HG03039 (cell line): Measurements from ENCODE around the gene TMEM40.
"Not testable (repeated sequence)": the region's sequence is repeated elsewhere in the genome, so short reads cannot be mapped to it uniquely, and the experiment has no call there.

Experiments used
- ATAC-seq: cut with Tn5 transposase; IDR thresholded peaks from one replicate; pipeline ENCODE4 v1.9.1; 2021; ENCODE audit warnings: mild to moderate bottlenecking, moderate library complexity; ENCODE audit not compliant: unreplicated experiment

The TMEM40 gene

GRCh38 chr3:12759097-12759679 lies at the start of gene TMEM40:
TMEM40 (minus strand) TSS chr3:12759259; CDS start chr3:12749832, 9,427 bp downstream.
- no peak for ATAC-seq

DNA sequence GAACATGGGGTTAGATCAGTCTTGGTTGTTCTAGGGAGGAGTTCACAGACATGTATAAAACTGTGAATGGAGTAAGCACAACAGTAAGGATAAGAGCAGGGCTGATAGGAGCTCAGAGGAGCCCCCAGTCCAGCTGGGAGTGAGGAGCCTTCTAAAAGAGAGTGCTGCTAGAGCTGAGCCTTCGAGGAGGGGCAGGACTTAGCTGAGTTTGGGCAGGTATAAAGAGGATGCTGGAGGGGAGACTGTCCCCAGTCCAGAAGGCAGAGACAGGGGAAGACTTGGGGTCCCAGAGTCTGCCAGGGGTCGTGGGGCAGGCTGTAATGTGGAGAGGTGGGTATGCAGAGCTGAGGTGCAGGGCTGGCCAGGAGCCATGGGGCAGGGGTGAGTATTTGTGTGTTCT lies 49.5 kb upstream of the TMEM40 start:
- ATAC-seq, result no peak

GRCh38 chr3:12807601-12808359 lies 48.7 kb upstream of the TMEM40 start:
- ATAC-seq, result no peak

DNA sequence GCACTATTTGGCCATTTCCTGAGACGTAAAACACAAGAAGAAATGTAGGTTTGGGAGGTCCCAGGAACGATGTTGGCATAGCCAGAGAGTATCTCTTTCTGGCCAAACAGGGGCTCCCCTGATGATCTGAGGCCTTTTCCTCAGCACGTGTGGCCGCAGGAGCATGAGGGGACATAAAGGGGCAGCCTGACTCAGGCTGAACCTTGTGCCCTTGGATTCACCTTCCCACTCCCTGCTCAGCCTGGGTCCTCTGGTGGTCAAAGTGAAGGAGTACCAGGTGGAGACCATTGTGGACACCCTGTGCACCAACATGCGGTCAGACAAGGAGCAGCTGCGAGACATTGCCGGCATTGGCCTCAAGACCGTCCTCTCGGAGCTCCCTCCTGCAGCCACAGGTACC lies 48.0 kb upstream of the TMEM40 start:
- no peak for ATAC-seq

DNA sequence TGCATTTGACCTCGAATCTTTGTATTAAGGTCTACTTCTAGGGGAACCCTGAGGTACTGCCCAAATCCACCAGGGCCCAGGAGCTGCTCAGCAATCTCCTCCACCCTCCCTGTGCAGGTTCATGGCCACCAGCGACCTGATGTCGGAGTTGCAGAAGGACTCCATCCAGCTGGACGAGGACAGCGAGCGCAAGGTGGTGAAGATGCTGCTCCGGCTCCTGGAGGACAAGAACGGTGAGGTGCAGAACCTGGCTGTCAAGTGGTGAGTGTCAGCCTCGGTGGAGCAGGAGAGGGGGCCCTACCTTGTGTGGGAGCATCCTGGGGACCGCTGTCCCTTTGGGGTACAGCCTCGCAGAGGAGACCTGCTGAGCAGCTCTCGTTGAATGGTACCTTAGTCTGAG lies 44.3 kb upstream of the TMEM40 start:
- ATAC-seq, result no peak

GRCh38 chr3:12799525-12800440 lies 40.7 kb upstream of the TMEM40 start:
- no peak for ATAC-seq

- ATAC-seq, result no peak
These were observed 39.6 kb upstream of the TMEM40 start for GRCh38 chr3:12798559-12799179.

DNA sequence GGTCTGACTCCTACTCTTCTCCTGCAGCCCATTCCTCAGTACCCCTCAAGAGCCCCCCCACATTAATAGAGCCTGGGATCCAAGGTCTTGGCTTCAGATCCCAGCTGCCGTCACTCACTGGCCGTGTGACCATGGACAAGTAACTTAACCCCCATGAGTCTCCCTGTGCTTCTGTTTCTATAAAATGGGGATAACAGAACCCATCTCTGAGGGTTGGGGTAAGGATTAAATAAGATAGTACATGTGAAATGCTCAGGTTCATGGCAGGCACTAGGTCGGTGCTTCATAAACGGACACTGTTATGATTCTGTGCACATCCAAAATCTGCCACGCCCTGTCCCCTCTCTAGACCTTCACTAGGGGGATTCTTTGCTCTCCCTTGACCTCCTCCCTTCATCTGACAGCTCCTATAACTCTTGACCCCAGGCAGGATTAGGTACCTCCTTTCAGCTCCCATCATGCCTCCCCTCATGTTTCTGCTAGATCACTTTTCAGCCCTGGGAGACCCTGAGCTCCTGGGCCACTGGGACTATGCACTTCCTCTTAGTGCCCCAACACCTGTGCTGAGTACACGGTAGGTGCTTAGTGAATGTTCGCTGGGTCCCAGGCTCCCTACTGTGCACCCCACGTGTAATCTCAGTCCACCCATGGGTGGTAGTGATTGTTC lies 39.0 kb upstream of the TMEM40 start:
- ATAC-seq, result no peak

- no peak for ATAC-seq
These were observed 38.2 kb upstream of the TMEM40 start for GRCh38 chr3:12797124-12797891.

GRCh38 chr3:12796171-12797123 lies 37.4 kb upstream of the TMEM40 start, which contains the start of gene CAND2:
CAND2 (plus strand) TSS chr3:12796680; CDS start chr3:12796721, 41 bp downstream.
- no peak for ATAC-seq

GRCh38 chr3:12793701-12794100 lies 34.6 kb upstream of the TMEM40 start:
- ATAC-seq, result no peak

DNA sequence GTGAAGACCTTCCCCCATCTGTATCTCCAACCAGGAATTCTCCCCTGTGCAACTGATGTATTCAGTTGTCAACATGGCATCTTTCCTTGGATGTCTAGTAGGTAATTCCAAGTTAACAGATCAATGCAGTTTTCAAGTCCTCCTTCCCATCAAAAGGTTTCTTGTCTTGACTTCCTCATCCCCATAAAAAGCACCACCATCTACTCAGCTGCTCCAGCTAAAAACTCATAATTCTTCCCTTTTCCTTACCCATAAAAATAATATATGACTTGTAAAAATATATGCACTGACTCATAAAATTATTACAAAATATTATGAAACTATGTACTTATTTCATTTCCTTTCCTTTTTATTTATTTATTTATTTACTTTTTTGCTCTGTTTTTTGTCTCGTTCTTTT lies 32.4 kb upstream of the TMEM40 start:
- ATAC-seq, result no peak

DNA sequence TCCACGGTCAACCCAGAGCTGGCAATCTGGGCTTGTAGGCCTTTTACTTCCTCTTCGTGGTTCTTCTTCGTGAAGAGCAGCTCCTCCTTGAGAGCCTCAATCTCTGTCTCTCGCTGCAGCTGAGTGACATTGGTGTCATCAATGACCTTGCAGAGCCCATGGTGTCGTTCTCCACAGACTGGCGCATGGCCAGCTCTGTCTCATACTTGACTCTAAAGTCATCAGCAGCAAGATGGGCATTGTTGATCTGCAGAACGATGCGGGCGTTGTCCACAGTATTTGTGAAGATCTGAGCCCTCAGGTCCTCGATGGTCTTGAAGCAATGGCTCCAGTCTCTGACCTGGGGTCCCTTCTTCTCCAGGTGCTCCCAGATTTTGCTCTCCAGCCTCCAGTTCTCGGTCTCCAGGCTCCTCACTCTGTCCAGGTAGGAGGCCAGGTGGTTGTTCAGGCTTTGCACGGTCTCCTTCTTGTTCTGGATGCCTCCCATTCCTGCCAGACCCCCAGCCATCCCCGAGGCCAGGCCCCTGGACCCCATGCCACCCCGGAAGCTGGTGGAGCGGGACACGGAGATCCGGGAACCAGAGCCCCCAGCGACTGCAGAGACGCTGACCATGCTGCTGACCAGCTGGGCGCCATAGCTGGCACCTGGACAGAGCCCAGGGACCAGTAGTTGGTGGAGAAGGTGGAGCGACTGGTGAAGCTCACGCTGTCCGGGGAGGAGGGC lies 29.1 kb upstream of the TMEM40 start:
- not testable (repeated sequence) for ATAC-seq

GRCh38 chr3:12787346-12787745 lies 28.3 kb upstream of the TMEM40 start:
- not testable (repeated sequence) for ATAC-seq

DNA sequence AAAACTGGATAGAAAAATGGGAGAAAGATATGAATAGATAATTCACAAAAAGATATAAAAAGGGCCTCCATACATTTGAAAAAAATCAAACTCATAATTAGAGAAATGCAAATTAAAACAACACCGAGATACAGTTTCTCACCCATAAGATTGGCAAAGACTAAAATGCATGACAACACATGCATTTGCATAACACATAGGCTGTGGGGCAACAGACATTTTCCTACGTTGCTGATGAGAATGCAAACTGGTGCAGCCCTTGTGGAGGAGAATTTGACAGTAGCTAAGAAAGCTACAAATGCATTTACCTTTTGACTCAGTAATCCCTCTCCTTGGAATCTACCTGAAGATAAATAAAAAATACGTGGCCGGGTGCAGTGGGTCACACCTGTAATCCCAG lies 26.0 kb upstream of the TMEM40 start:
- no peak for ATAC-seq

DNA sequence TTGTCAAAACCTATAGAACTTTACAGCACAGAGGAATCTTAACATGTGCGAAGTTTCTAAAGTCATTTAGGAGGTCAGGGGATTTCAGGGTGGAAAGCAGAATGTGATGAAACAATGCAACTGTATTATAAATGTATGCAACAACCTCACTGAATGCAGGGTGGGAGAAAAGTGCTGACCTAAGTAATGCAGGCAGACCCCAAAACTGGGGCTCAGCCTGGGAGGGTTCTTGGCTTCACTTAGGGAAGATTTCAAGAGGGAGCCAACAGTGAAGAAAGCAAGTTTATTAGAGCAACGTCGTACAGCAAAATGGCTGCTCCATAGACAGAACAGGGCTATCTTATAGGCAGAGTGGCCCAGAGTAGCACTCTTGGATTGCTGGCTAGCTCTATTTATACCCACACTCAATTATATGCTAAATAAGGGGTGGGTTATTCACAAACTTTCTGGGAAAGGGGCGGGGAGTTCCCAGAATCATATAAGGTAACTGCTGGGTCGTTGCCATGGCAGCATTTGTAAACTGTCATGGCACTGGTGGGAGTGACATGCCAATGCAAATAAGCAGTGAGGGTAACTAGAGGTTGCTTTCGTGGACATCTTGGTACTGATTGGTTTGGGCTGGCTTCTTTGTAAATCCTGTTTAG lies 23.2 kb upstream of the TMEM40 start:
- ATAC-seq, result no peak

- ATAC-seq, result no peak
These were observed 21.7 kb upstream of the TMEM40 start for GRCh38 chr3:12780751-12781150.
